Gastrocnemius medialis (tissue), 4 donors: ENCODE measurements around the gene LYZ. TPM values are rescaled to one million over a fixed set of nuclear protein-coding genes. Genes with fewer than 3 reads are reported as not detected.

Experiments used
- ATAC-seq, 2 donors: fragments of 150-250 bp; one replicate each; pipeline ENCODE4 v1.9.1; 2016
- DNase-seq, 2 donors: peaks; one replicate each; pipeline ENCODE4 v3.0.0-alpha.2; 2019
- H3K27ac ChIP-seq, 4 donors: fragments of 200-600 bp; sonication (generic); 1 replicate in 1 of 4; 2 replicates in 3 of 4; pipeline ENCODE4 v1.5.1; 2016 to 2018; ENCODE audit warnings: mild to moderate bottlenecking in 2 of 4, moderate library complexity in 1 of 4
- H3K27me3 ChIP-seq, 3 donors: fragments of 200-600 bp; sonication (generic) in 2 of 3; 1 replicate in 1 of 3; 2 replicates in 2 of 3; pipeline versions ENCODE4 v1.5.1 to v1.6.0; 2016 to 2019; ENCODE audit warnings: mild to moderate bottlenecking in 1 of 3, moderate library complexity in 1 of 3
- H3K36me3 ChIP-seq, 2 donors: fragments of 200-600 bp; sonication (generic) in 1 of 2; one replicate each; pipeline ENCODE4 v1.5.1; 2017 to 2018
- H3K4me1 ChIP-seq, 2 donors: fragments of 200-600 bp; sonication (generic) in 1 of 2; one replicate each; pipeline ENCODE4 v1.5.1; 2016 to 2017; ENCODE audit warnings: mild to moderate bottlenecking in 2 of 2
- H3K4me3 ChIP-seq, 4 donors: fragments of 200-600 bp; sonication (generic) in 3 of 4; 1 replicate in 1 of 4; 2 replicates in 3 of 4; pipeline ENCODE4 v1.5.1; 2016 to 2019; ENCODE audit warnings: mild to moderate bottlenecking in 2 of 4
- H3K9me3 ChIP-seq, 3 donors: fragments of 200-600 bp; sonication (generic) in 2 of 3; 1 replicate in 1 of 3; 2 replicates in 2 of 3; pipeline ENCODE4 v1.5.1; 2016 to 2019
- CTCF ChIP-seq, 5 experiments: fragments of 450-650 bp in 3 of 5; fragments of 200-600 bp in 2 of 5; sonication (generic) in 2 of 5; IDR thresholded peaks in 4 of 5; conservative IDR thresholded peaks in 1 of 5; 1 replicate in 4 of 5; 2 replicates in 1 of 5; pipeline ENCODE4 v1.5.1; 2016 to 2019; ENCODE audit warnings: antibody characterized with exemption in 5 of 5, mild to moderate bottlenecking in 3 of 5, moderate library complexity in 3 of 5
- POLR2A ChIP-seq, 2 donors: fragments of 450-650 bp; IDR thresholded peaks; one replicate each; pipeline ENCODE4 v1.6.1; 2017; ENCODE audit warnings: antibody characterized with exemption in 2 of 2, mild to moderate bottlenecking in 2 of 2, moderate library complexity in 2 of 2
- in situ Hi-C, 4 donors: fragments of 200-750 bp; cut with MboI; loops; one replicate each; pipeline versions ENCODE4 v1.15.0 to v1.8.0; 2017; ENCODE audit warnings: low sequenced_read_pairs in 4 of 4
- intact Hi-C: fragments of 100-400 bp; cut with DNase I; formaldehyde crosslinking; loops from one replicate; pipeline ENCODE4 v1.15.1; 2023; ENCODE audit warnings: low total_unique reads
- total RNA-seq, 4 donors: library from RNA; depleted of rRNA; stranded (reverse); fragments of >200 nt; gene quantifications; one replicate each; pipeline versions ENCODE4 v1.1.0 to v1.2.3, GENCODE V29; 2016

Gene LYZ
- total RNA-seq, 4 donors from 2014 or later: 5.3 to 13.8 (median 12.8) TPM

GRCh38 chr12:69331519-69331908 is 16.7 kb upstream of the LYZ start:
- ATAC-seq (no peak), DNase-seq (no peak)
- Histone ChIP-seq H3K36me3 (no peaks in the 10 kb centered on the region), H3K4me3 (peak overlapping the region; percentile 43 to 54 (median 49)), H3K4me1 (peaks cover 8% of the 10 kb centered on the region in 2 donors), H3K27ac (no peak overlapping the region), H3K27me3 (peaks cover 0 to 12% (median 0%) of the 10 kb centered on the region in 3 donors), H3K9me3 (no peaks in the 10 kb centered on the region)
- intact Hi-C loops: no loop called here
- TF ChIP-seq POLR2A (IDR thresholded peaks at IDR 0.05): no peak
- no peak for TF ChIP-seq CTCF (IDR thresholded peaks at IDR 0.05 in 4 of 5, conservative IDR thresholded peaks at IDR 0.05 in 1 of 5)
- in situ Hi-C loops: no loop called here

- Histone ChIP-seq H3K4me1 (peaks cover 8% of the 10 kb centered on the region in 2 donors), H3K27ac (no peak overlapping the region), H3K9me3 (no peaks in the 10 kb centered on the region), H3K4me3 (no peak overlapping the region), H3K36me3 (no peaks in the 10 kb centered on the region), H3K27me3 (peaks cover 0 to 11% (median 0%) of the 10 kb centered on the region in 3 donors)
- in situ Hi-C loops: no loop called here
- ATAC-seq (no peak), DNase-seq (no peak)
- intact Hi-C loops: no loop called here
- TF ChIP-seq CTCF (IDR thresholded peaks at IDR 0.05 in 4 of 5, conservative IDR thresholded peaks at IDR 0.05 in 1 of 5) (no peak), POLR2A (IDR thresholded peaks at IDR 0.05) (no peak)
Measured at GRCh38 chr12:69331909-69332684, 16.1 kb upstream of the LYZ start.

GRCh38 chr12:69332815-69333358 is 15.3 kb upstream of the LYZ start:
- H3K36me3 ChIP-seq: no peaks in the 10 kb centered on the region
- in situ Hi-C loops (no loop called here), intact Hi-C loops (no loop called here)
- DNase-seq (no peak), ATAC-seq (no peak)
- H3K4me1 ChIP-seq: peaks cover 8% of the 10 kb centered on the region in 2 donors
- no peak overlapping the region for H3K4me3 ChIP-seq
- H3K27ac ChIP-seq: no peak overlapping the region
- TF ChIP-seq POLR2A (IDR thresholded peaks at IDR 0.05): no peak
- no peak for TF ChIP-seq CTCF (IDR thresholded peaks at IDR 0.05 in 4 of 5, conservative IDR thresholded peaks at IDR 0.05 in 1 of 5)
- H3K27me3 ChIP-seq: peaks cover 0 to 11% (median 0%) of the 10 kb centered on the region in 3 donors
- H3K9me3 ChIP-seq: no peaks in the 10 kb centered on the region

- ATAC-seq: no peak
- in situ Hi-C loops: no loop called here
- H3K9me3 ChIP-seq: no peaks in the 10 kb centered on the region
Measured at GRCh38 chr12:69334158-69334557, 14.0 kb upstream of the LYZ start.

More at GRCh38 chr12:69334158-69334557, 14.0 kb upstream of the LYZ start:
- Histone ChIP-seq H3K36me3 (no peaks in the 10 kb centered on the region), H3K4me3 (no peak overlapping the region), H3K27me3 (peaks cover 0 to 9% (median 0%) of the 10 kb centered on the region in 3 donors), H3K4me1 (peaks cover 8% of the 10 kb centered on the region in 2 donors), H3K27ac (no peak overlapping the region)
- no peak for DNase-seq
- no peak for TF ChIP-seq POLR2A (IDR thresholded peaks at IDR 0.05)
- TF ChIP-seq CTCF (IDR thresholded peaks at IDR 0.05 in 4 of 5, conservative IDR thresholded peaks at IDR 0.05 in 1 of 5): no peak
- intact Hi-C loops: no loop called here
